Pancreas (tissue), 10 donors: ENCODE measurements around the gene IQGAP1. TPM values are rescaled to one million over a fixed set of nuclear protein-coding genes. Genes with fewer than 3 reads are reported as not detected.
"Not testable (repeated sequence)": the region's sequence is repeated elsewhere in the genome, so short reads cannot be mapped to it uniquely, and the experiment has no call there.

Experiments used
- ATAC-seq, 4 donors: fragments of 200-7000 bp; cut with Tn5 transposase; one replicate each; pipeline versions ENCODE4 v1.8.0 to v1.9.1; 2020; ENCODE audit warnings: mild to moderate bottlenecking in 4 of 4, moderate library complexity in 4 of 4
- DNase-seq, 6 donors: peaks; one replicate each; pipeline ENCODE4 v3.0.0-alpha.2; 2020
- FAIRE-seq: peaks from 2 replicates; lab custom pipeline; 2012; peaks lifted over from hg19 to GRCh38; lab: Jason Lieb, UNC
- H3K27ac ChIP-seq, 4 donors: fragments of 200-600 bp; sonication (generic); 1 replicate in 3 of 4; 2 replicates in 1 of 4; pipeline versions ENCODE4 v1.5.0 to v1.8.0; 2020
- H3K27me3 ChIP-seq, 4 donors: fragments of 200-600 bp; one replicate each; pipeline ENCODE4 v1.8.0; 2021
- H3K36me3 ChIP-seq, 3 donors: fragments of 200-600 bp; sonication (generic) in 1 of 3; one replicate each; pipeline versions ENCODE4 v1.5.0 to v1.8.0; 2020 to 2021
- H3K4me1 ChIP-seq, 3 donors: fragments of 200-600 bp; one replicate each; pipeline ENCODE4 v1.8.0; 2021
- H3K4me3 ChIP-seq, 4 donors: fragments of 200-600 bp; sonication (generic) in 2 of 4; one replicate each; pipeline versions ENCODE4 v1.5.0 to v1.8.0; 2020 to 2021
- H3K9me3 ChIP-seq, 4 donors: fragments of 200-600 bp; one replicate each; pipeline ENCODE4 v1.8.0; 2021
- CTCF ChIP-seq, 4 donors: fragments of 200-600 bp; sonication (generic) in 3 of 4; IDR thresholded peaks; one replicate each; pipeline versions ENCODE4 v1.5.0 to v1.8.0; 2021; ENCODE audit warnings: antibody characterized with exemption in 4 of 4
- WGBS, 2 donors: extraction: QIAGEN DNeasy Blood & Tissue Kit; methylation state at CpG; one replicate each; pipeline ENCODE4 v1.1.7; 2013; 5-methylcytosine and 5-hydroxymethylcytosine counted together
- intact Hi-C, 3 donors: fragments of 100-400 bp; cut with DNase I; formaldehyde crosslinking; loops; one replicate each; pipeline versions ENCODE4 v1.11.1 to v1.14.2; 2022
- polyA plus RNA-seq, 2 donors: library from polyadenylated mRNA; stranded (reverse); fragments of 200-250 nt; gene quantifications; one replicate each; pipeline ENCODE4 v1.2.3, GENCODE V29; 2013
- total RNA-seq, 6 donors: library from RNA; stranded (reverse); fragmentation: NEBNext Ultra II Directional in 4 of 6; extraction: Animal tissue kit (Norgen Biotek cat#: 25700) in 4 of 6; gene quantifications; one replicate each; pipeline versions ENCODE4 v1.2.1 to v1.2.4, GENCODE V29; 2021 to 2023
- donor health status: healthy with polysubstance abuse.
- donor health status: DM: no; HTN: no; CAD: no; lungs with moderate emphysema.
- donor health status: DM: no; HTN: no; CAD: no.
- donor health status: control.
- donor health status: control.
- donor health status: Bipolar disorder and iron deficiency.
- donor health status: DM: yes; HTN: yes; CAD: no.
- donor health status: DM: no; HTN: no; CAD: no.
- donor health status: DM: no; HTN: no; CAD: no.
- donor health status: DM: yes; HTN: yes; CAD: no.

IQGAP1 gene
- total and polyA plus RNA-seq, 8 donors = 20.6 to 103 (median 43.3) TPM

GRCh38 chr15:90512276-90512675 is 124.2 kb downstream of the IQGAP1 start:
- DNase-seq = no peak
- intact Hi-C loops = no loop called here
- H3K36me3 ChIP-seq = no peaks in the 10 kb centered on the region
- ATAC-seq = peak in 1 of 4 donors; percentile 22
- WGBS, 2 donors = 75 to 76% methylated on average over 2 of the region's 2 CpGs
- H3K9me3 ChIP-seq = no peaks in the 10 kb centered on the region
- H3K4me1 ChIP-seq = no peaks in the 10 kb centered on the region
- no peak overlapping the region for H3K4me3 ChIP-seq
- no peak overlapping the region for H3K27ac ChIP-seq
- FAIRE-seq = no peak
- no peaks in the 10 kb centered on the region for H3K27me3 ChIP-seq
- no peak for TF ChIP-seq CTCF (IDR thresholded peaks at IDR 0.05)

- WGBS, 2 donors = 91 to 96% methylated on average over 3 of the region's 3 CpGs
- DNase-seq (no peak), ATAC-seq (peak in 1 of 4 donors; percentile 44), FAIRE-seq (no peak)
- no peak overlapping the region for H3K4me3 ChIP-seq
- H3K36me3 ChIP-seq = no peaks in the 10 kb centered on the region
- no peaks in the 10 kb centered on the region for H3K4me1 ChIP-seq
- no peaks in the 10 kb centered on the region for H3K9me3 ChIP-seq
- intact Hi-C loops = no loop called here
- TF ChIP-seq CTCF (IDR thresholded peaks at IDR 0.05) = no peak
- no peak overlapping the region for H3K27ac ChIP-seq
- no peaks in the 10 kb centered on the region for H3K27me3 ChIP-seq
Observed at GRCh38 chr15:90512981-90513380, 124.9 kb downstream of the IQGAP1 start.

GRCh38 chr15:90513448-90513847 is 125.4 kb downstream of the IQGAP1 start:
- no peaks in the 10 kb centered on the region for H3K27me3 ChIP-seq
- no peak overlapping the region for H3K27ac ChIP-seq
- DNase-seq (no peak), ATAC-seq (no peak), FAIRE-seq (no peak)
- no peaks in the 10 kb centered on the region for H3K4me1 ChIP-seq
- no peak overlapping the region for H3K4me3 ChIP-seq
- intact Hi-C loops = no loop called here
- no peaks in the 10 kb centered on the region for H3K9me3 ChIP-seq
- TF ChIP-seq CTCF (IDR thresholded peaks at IDR 0.05) = no peak
- WGBS, 2 donors = 69 to 72% methylated on average over 2 of the region's 2 CpGs
- no peaks in the 10 kb centered on the region for H3K36me3 ChIP-seq

GRCh38 chr15:90513893-90514292 is 125.9 kb downstream of the IQGAP1 start:
- H3K4me1 ChIP-seq, intact Hi-C loops, H3K4me3 ChIP-seq, FAIRE-seq, H3K27me3 ChIP-seq, ATAC-seq, DNase-seq, H3K9me3 ChIP-seq, H3K27ac ChIP-seq, H3K36me3 ChIP-seq: not testable (repeated sequence)
- WGBS, 2 donors = 48 to 83% methylated on average over 2 of the region's 2 CpGs

GRCh38 chr15:90519688-90520087 is 131.6 kb downstream of the IQGAP1 start:
- 63 to 81% methylated on average over 1 of the region's 1 CpG for WGBS, 2 donors
- TF ChIP-seq CTCF (IDR thresholded peaks at IDR 0.05) = no peak
- intact Hi-C loops = no loop called here
- H3K4me1 ChIP-seq = no peaks in the 10 kb centered on the region
- ATAC-seq (no peak), FAIRE-seq (no peak), DNase-seq (no peak)
- no peaks in the 10 kb centered on the region for H3K27me3 ChIP-seq
- H3K27ac ChIP-seq = no peak overlapping the region
- no peak overlapping the region for H3K4me3 ChIP-seq
- no peaks in the 10 kb centered on the region for H3K9me3 ChIP-seq
- H3K36me3 ChIP-seq = no peaks in the 10 kb centered on the region
